SK-N-MC (cell line): Measurements from ENCODE around the gene C3orf85.

Source experiments
- FOXP2 ChIP-seq: optimal IDR thresholded peaks from 2 replicates; pipeline ENCODE3; 2011; ENCODE audit warnings: mild to moderate bottlenecking, moderate library complexity; ENCODE audit not compliant: insufficient read depth; ENCODE audit errors: extremely low read length, control extremely low read depth
- POLR2AphosphoS5 ChIP-seq: IDR thresholded peaks from 2 replicates; pipeline ENCODE4 v1.6.1; 2012; ENCODE audit warnings: mild to moderate bottlenecking, low read depth, low read length, borderline replicate concordance

- TF ChIP-seq POLR2AphosphoS5 (no peak), FOXP2 (no peak)
Measured at GRCh38 chr3:109143646-109144045, 7.1 kb downstream of the C3orf85 start.
